Body of pancreas (tissue), 4 donors: ENCODE data around the gene ABHD13. TPM values are rescaled to one million over a fixed set of nuclear protein-coding genes. Genes with fewer than 3 reads are reported as not detected.

Experiments used
- ATAC-seq: fragments of 150-250 bp; one replicate; pipeline ENCODE4 v1.9.1; 2016
- DNase-seq, 4 donors: peaks; one replicate each; pipeline ENCODE4 v3.0.0-alpha.2; 2019
- H3K27ac ChIP-seq, 4 donors: fragments of 200-600 bp; sonication (generic); 1 replicate in 3 of 4; 2 replicates in 1 of 4; pipeline versions ENCODE4 v1.5.1 to v1.6.1; 2016 to 2019; ENCODE audit warnings: mild to moderate bottlenecking in 1 of 4, mixed read lengths in 1 of 4, moderate library complexity in 1 of 4
- H3K27me3 ChIP-seq, 2 donors: fragments of 200-600 bp; sonication (generic); one replicate each; pipeline ENCODE4 v1.6.0; 2016; ENCODE audit warnings: mild to moderate bottlenecking in 1 of 2
- H3K36me3 ChIP-seq, 2 donors: fragments of 200-600 bp; sonication (generic); replicated peaks in 1 of 2; 2 replicates each; pipeline ENCODE4 v1.5.1; 2016; ENCODE audit warnings: low read depth in 2 of 2; ENCODE audit not compliant: insufficient read depth in 1 of 2
- H3K4me1 ChIP-seq: fragments of 200-600 bp; sonication (generic); one replicate; pipeline ENCODE4 v1.6.0; 2016
- H3K4me3 ChIP-seq, 2 donors: fragments of 200-600 bp; sonication (generic); 1 replicate in 1 of 2; 2 replicates in 1 of 2; pipeline ENCODE4 v1.5.1; 2016 to 2019
- H3K9me3 ChIP-seq, 3 donors: fragments of 200-600 bp; sonication (generic); 1 replicate in 2 of 3; 2 replicates in 1 of 3; pipeline ENCODE4 v1.5.1; 2016
- CTCF ChIP-seq, 7 experiments: fragments of 450-650 bp in 4 of 7; fragments of 200-600 bp in 3 of 7; sonication (generic) in 3 of 7; IDR thresholded peaks; one replicate each; pipeline ENCODE4 v1.5.1; 2016 to 2019; ENCODE audit warnings: antibody characterized with exemption in 7 of 7
- POLR2A ChIP-seq, 3 donors: fragments of 450-650 bp; IDR thresholded peaks; one replicate each; pipeline ENCODE4 v1.6.1; 2016; ENCODE audit warnings: antibody characterized with exemption in 3 of 3, mild to moderate bottlenecking in 2 of 3
- WGBS, 2 donors: methylation state at CpG; one replicate each; pipeline ENCODE4 v1.1.5; 2017; 5-methylcytosine and 5-hydroxymethylcytosine counted together
- intact Hi-C: fragments of 100-400 bp; cut with DNase I; formaldehyde crosslinking; loops from one replicate; pipeline ENCODE4 v1.15.1; 2023
- total RNA-seq, 2 donors: library from RNA; depleted of rRNA; stranded (reverse); fragments of >200 nt; gene quantifications; one replicate each; pipeline ENCODE4 v1.1.0, GENCODE V29; 2016

ABHD13 gene
- total RNA-seq, 2 donors from 2014 or later = 5.6 to 10.9 TPM

GRCh38 chr13:108269601-108270328, 51.6 kb downstream of the ABHD13 start, which contains the start of gene TNFSF13B:
Gene TNFSF13B, plus strand, starts transcription at chr13:108269718. Its CDS starts 178 bp downstream, at chr13:108269896.
- no peaks in the 10 kb centered on the region for H3K9me3 ChIP-seq
- 2 to 6% methylated on average over 11 to 16 of the region's 16 CpGs for WGBS, 2 donors
- no peak within 1 kb of the TSS for H3K4me3 ChIP-seq
- DNase-seq (peak; percentile 51 to 74 (median 60)), ATAC-seq (peak; percentile 67)
- H3K27ac ChIP-seq = peak within 1 kb of the TSS in 3 of 4 donors; percentile 11 to 79 (median 42)
- no peaks in the 10 kb centered on the region for H3K36me3 ChIP-seq
- TF ChIP-seq POLR2A (IDR thresholded peaks at IDR 0.05) (peak in 1 of 3 donors; percentile 31), CTCF (IDR thresholded peaks at IDR 0.05) (peak in 4 of 7 experiments; percentile 8 to 21 (median 15))
- peaks cover 14% of the 10 kb centered on the region for H3K4me1 ChIP-seq
- intact Hi-C loops = no loop called here
- H3K27me3 ChIP-seq = no peaks in the 10 kb centered on the region

GRCh38 chr13:108270442-108270841, 52.2 kb downstream of the ABHD13 start:
- Histone ChIP-seq H3K4me3 (no peak overlapping the region), H3K36me3 (no peaks in the 10 kb centered on the region), H3K4me1 (peaks cover 14% of the 10 kb centered on the region), H3K27ac (peak overlapping the region in 3 of 4 donors; percentile 11 to 79 (median 42)), H3K9me3 (no peaks in the 10 kb centered on the region), H3K27me3 (no peaks in the 10 kb centered on the region)
- DNase-seq (no peak), ATAC-seq (peak; percentile 27)
- intact Hi-C loops = no loop called here
- 17 to 33% methylated on average over 3 of the region's 3 CpGs for WGBS, 2 donors
- no peak for TF ChIP-seq CTCF (IDR thresholded peaks at IDR 0.05)
- TF ChIP-seq POLR2A (IDR thresholded peaks at IDR 0.05) = no peak

GRCh38 chr13:108272333-108272732, 54.1 kb downstream of the ABHD13 start:
- Histone ChIP-seq H3K4me1 (peaks cover 14% of the 10 kb centered on the region), H3K9me3 (no peaks in the 10 kb centered on the region), H3K36me3 (no peaks in the 10 kb centered on the region), H3K27me3 (no peaks in the 10 kb centered on the region), H3K27ac (no peak overlapping the region), H3K4me3 (no peak overlapping the region)
- TF ChIP-seq POLR2A (IDR thresholded peaks at IDR 0.05) = no peak
- TF ChIP-seq CTCF (IDR thresholded peaks at IDR 0.05) = no peak
- DNase-seq (no peak), ATAC-seq (no peak)
- intact Hi-C loops = no loop called here

- no peak for TF ChIP-seq POLR2A (IDR thresholded peaks at IDR 0.05)
- TF ChIP-seq CTCF (IDR thresholded peaks at IDR 0.05) = no peak
- no peak overlapping the region for H3K27ac ChIP-seq
- H3K4me3 ChIP-seq = no peak overlapping the region
- DNase-seq (no peak), ATAC-seq (no peak)
- H3K4me1 ChIP-seq = peaks cover 14% of the 10 kb centered on the region
- WGBS, 2 donors = 78 to 85% methylated on average over 5 of the region's 5 CpGs
- H3K36me3 ChIP-seq = no peaks in the 10 kb centered on the region
- H3K9me3 ChIP-seq = no peaks in the 10 kb centered on the region
- no peaks in the 10 kb centered on the region for H3K27me3 ChIP-seq
- intact Hi-C loops = no loop called here
These were observed 55.4 kb downstream of the ABHD13 start for GRCh38 chr13:108273429-108274118.
